GM21528 (cell line): ENCODE data around the gene SLC9B2.

Experiments
- ATAC-seq: cut with Tn5 transposase; IDR thresholded peaks from one replicate; pipeline ENCODE4 v1.9.1; 2021; ENCODE audit warnings: mild to moderate bottlenecking, moderate library complexity; ENCODE audit not compliant: unreplicated experiment, low FRiP score

Gene SLC9B2

GRCh38 chr4:103076747-103077347, at the start of gene SLC9B2:
SLC9B2 (minus strand) TSS chr4:103076761; CDS start chr4:103067550, 9,211 bp downstream.
- ATAC-seq = peak; percentile 57

- ATAC-seq = no peak
Measured at GRCh38 chr4:103126126-103126525, 49.6 kb upstream of the SLC9B2 start.

- ATAC-seq = no peak
Measured at GRCh38 chr4:103123114-103123513, 46.6 kb upstream of the SLC9B2 start.

GRCh38 chr4:103118166-103118565, 41.6 kb upstream of the SLC9B2 start:
- no peak for ATAC-seq

- no peak for ATAC-seq
Measured at GRCh38 chr4:103111598-103111997, 35.0 kb upstream of the SLC9B2 start.

GRCh38 chr4:103108542-103108941, 32.0 kb upstream of the SLC9B2 start:
- ATAC-seq = no peak

GRCh38 chr4:103105558-103106356, 29.2 kb upstream of the SLC9B2 start:
- no peak for ATAC-seq

GRCh38 chr4:103104886-103105285, 28.3 kb upstream of the SLC9B2 start:
- ATAC-seq = no peak

- ATAC-seq = no peak
Measured at GRCh38 chr4:103100691-103101090, 24.1 kb upstream of the SLC9B2 start.

- ATAC-seq = peak; percentile 93
Measured at GRCh38 chr4:103099691-103100392, 23.3 kb upstream of the SLC9B2 start, which contains the start of gene BDH2. BDH2 (minus strand) TSS chr4:103099834; CDS start chr4:103096254, 3,580 bp downstream.

- ATAC-seq = no peak
Measured at GRCh38 chr4:103098756-103099440, 22.3 kb upstream of the SLC9B2 start.

- ATAC-seq = no peak
Measured at GRCh38 chr4:103098341-103098740, 21.8 kb upstream of the SLC9B2 start.

- ATAC-seq = no peak
Measured at GRCh38 chr4:103097112-103097511, 20.6 kb upstream of the SLC9B2 start.

GRCh38 chr4:103095080-103095479, 18.5 kb upstream of the SLC9B2 start:
- ATAC-seq = no peak

- no peak for ATAC-seq
Measured at GRCh38 chr4:103092245-103092644, 15.7 kb upstream of the SLC9B2 start.

- ATAC-seq = peak; percentile 83
Measured at GRCh38 chr4:103091601-103092223, 15.2 kb upstream of the SLC9B2 start.

GRCh38 chr4:103089481-103089880, 12.9 kb upstream of the SLC9B2 start:
- no peak for ATAC-seq

GRCh38 chr4:103086551-103086950, 10.0 kb upstream of the SLC9B2 start:
- ATAC-seq = no peak

GRCh38 chr4:103085555-103086196, 9.1 kb upstream of the SLC9B2 start:
- ATAC-seq = no peak

- no peak for ATAC-seq
Measured at GRCh38 chr4:103079621-103080020, 3.1 kb upstream of the SLC9B2 start.
